Suprapubic skin (tissue), 4 donors: ENCODE data around the gene TBC1D22A.

Experiments used
- CTCF ChIP-seq, 2 donors: fragments of 200-600 bp in 1 of 2; fragments of 450-650 bp in 1 of 2; sonication (generic) in 1 of 2; IDR thresholded peaks; one replicate each; pipeline ENCODE4 v1.5.1; 2016 to 2019; ENCODE audit warnings: antibody characterized with exemption in 2 of 2, mild to moderate bottlenecking in 1 of 2, moderate library complexity in 1 of 2
- EP300 ChIP-seq: sonication (generic); formaldehyde crosslinking; IDR thresholded peaks from one replicate; pipeline ENCODE4 v1.6.1; 2017; ENCODE audit warnings: antibody characterized with exemption
- POLR2A ChIP-seq, 2 donors: fragments of 450-650 bp; IDR thresholded peaks; one replicate each; pipeline ENCODE4 v1.6.1; 2017; ENCODE audit warnings: antibody characterized with exemption in 2 of 2, mild to moderate bottlenecking in 2 of 2, moderate library complexity in 2 of 2
- POLR2AphosphoS5 ChIP-seq, 3 donors: sonication (generic); formaldehyde crosslinking; IDR thresholded peaks; one replicate each; pipeline ENCODE4 v1.6.1; 2017; ENCODE audit warnings: antibody characterized with exemption in 3 of 3

- TF ChIP-seq CTCF (IDR thresholded peaks at IDR 0.05), result no peak
- TF ChIP-seq POLR2AphosphoS5 (IDR thresholded peaks at IDR 0.05), result no peak
- no peak for TF ChIP-seq POLR2A (IDR thresholded peaks at IDR 0.05)
- no peak for TF ChIP-seq EP300
These were observed 33.6 kb downstream of the TBC1D22A start for GRCh38 chr22:46795845-46796565.
